H1 (cell line): ENCODE results near the gene RAP1B. TPM values are rescaled to one million over a fixed set of nuclear protein-coding genes. Genes with fewer than 3 reads are reported as not detected.

Experiments used
- CTCF ChIA-PET: fragments of 300-600 bp; sonication (Branson Sonifier 250); formaldehyde crosslinking; loops from one replicate; lab custom pipeline; 2021; ENCODE audit not compliant: partially characterized antibody; lab: Charles Lee
- POLR2A ChIA-PET: fragments of 300-600 bp; sonication (Branson Sonifier 250); formaldehyde crosslinking; loops from one replicate; lab custom pipeline; 2021; ENCODE audit warnings: inconsistent platforms; ENCODE audit not compliant: partially characterized antibody; lab: Charles Lee
- DNase-seq, 2 experiments: peaks; one replicate each; pipeline versions ENCODE4 v3.0.0 to v3.0.0-alpha.2; 2010 to 2022; ENCODE audit warnings: low spot score in 2 of 2, low read depth in 1 of 2, mixed read lengths in 1 of 2
- FAIRE-seq: peaks from 2 replicates; lab custom pipeline; 2011; peaks lifted over from hg19 to GRCh38; lab: Jason Lieb, UNC
- H2AFZ ChIP-seq: 2 replicates; pipeline ENCODE4 v1.8.1; 2012; ENCODE audit warnings: low read length, inconsistent platforms
- H2AK5ac ChIP-seq: 2 replicates; pipeline ENCODE4 v1.6.1; 2013; ENCODE audit warnings: low read depth, low read length
- H2BK120ac ChIP-seq: replicated peaks from 2 replicates; pipeline ENCODE3; 2013; ENCODE audit warnings: low read depth, low read length, inconsistent platforms
- H2BK12ac ChIP-seq: 2 replicates; pipeline ENCODE4 v1.6.1; 2013; ENCODE audit warnings: low read depth, low read length
- H2BK15ac ChIP-seq: 2 replicates; pipeline ENCODE4 v1.6.1; 2013; ENCODE audit warnings: low read length
- H2BK20ac ChIP-seq: 2 replicates; pipeline ENCODE4 v1.6.1; 2013; ENCODE audit warnings: low read length
- H2BK5ac ChIP-seq: 2 replicates; pipeline ENCODE4 v1.6.1; 2013; ENCODE audit warnings: low read depth, low read length
- H3K14ac ChIP-seq: 2 replicates; pipeline ENCODE4 v1.6.1; 2013; ENCODE audit warnings: inconsistent platforms; ENCODE audit not compliant: insufficient read length
- H3K18ac ChIP-seq: 2 replicates; pipeline ENCODE4 v1.6.1; 2013; ENCODE audit warnings: low read length; ENCODE audit errors: extremely low read depth
- H3K23ac ChIP-seq: 2 replicates; pipeline ENCODE4 v1.6.1; 2013; ENCODE audit warnings: inconsistent platforms; ENCODE audit not compliant: insufficient read length
- H3K23me2 ChIP-seq: 2 replicates; pipeline ENCODE4 v1.6.1; 2013; ENCODE audit warnings: low read depth, low read length
- H3K27ac ChIP-seq: 2 replicates; pipeline ENCODE4 v1.6.1; 2011; ENCODE audit warnings: low read depth, low read length, inconsistent platforms
- H3K27me3 ChIP-seq, 4 experiments: replicated peaks in 1 of 4; 1 replicate in 1 of 4; 2 replicates in 3 of 4; pipeline versions ENCODE4 v1.6.1 to v1.8.1; 2011 to 2013; ENCODE audit warnings: low read length in 3 of 4, mild to moderate bottlenecking in 3 of 4, inconsistent platforms in 2 of 4, mixed read lengths in 2 of 4, moderate library complexity in 1 of 4; ENCODE audit not compliant: control insufficient read depth in 3 of 4, insufficient read depth in 3 of 4; ENCODE audit errors: extremely low read depth in 1 of 4
- H3K36me3 ChIP-seq, 4 experiments: 2 replicates each; pipeline versions ENCODE4 v1.6.1 to v1.8.1; 2011 to 2013; ENCODE audit warnings: mild to moderate bottlenecking in 4 of 4, low read length in 3 of 4, moderate library complexity in 2 of 4, control low read depth in 1 of 4, inconsistent platforms in 1 of 4; ENCODE audit not compliant: insufficient read depth in 4 of 4, control insufficient read depth in 2 of 4
- H3K4ac ChIP-seq: replicated peaks from 2 replicates; pipeline ENCODE3; 2013; ENCODE audit warnings: low read length, low read depth, mixed read lengths, inconsistent platforms; ENCODE audit not compliant: insufficient read length
- H3K4me1 ChIP-seq, 4 experiments: replicated peaks in 1 of 4; 1 replicate in 1 of 4; 2 replicates in 3 of 4; pipeline versions ENCODE4 v1.6.1 to v1.8.1; 2011 to 2013; ENCODE audit warnings: low read length in 3 of 4, inconsistent platforms in 2 of 4, mixed read lengths in 1 of 4; ENCODE audit not compliant: insufficient read depth in 4 of 4, control insufficient read depth in 3 of 4
- H3K4me2 ChIP-seq, 2 experiments: 2 replicates each; pipeline versions ENCODE4 v1.6.1 to v1.8.1; 2011 to 2013; ENCODE audit warnings: low read depth in 2 of 2, low read length in 2 of 2, control low read depth in 1 of 2, inconsistent platforms in 1 of 2, mild to moderate bottlenecking in 1 of 2; ENCODE audit not compliant: insufficient read depth in 1 of 2
- H3K4me3 ChIP-seq, 4 experiments: fragments of 200-600, 300-600 bp in 1 of 4; sonication (generic), shearing (Covaris generic), sonication (Bioruptor Twin) in 1 of 4; 2 replicates each; pipeline versions ENCODE4 v1.5.1 to v1.8.1; 2011 to 2016; ENCODE audit warnings: low read length in 4 of 4, low read depth in 3 of 4, control low read depth in 2 of 4, inconsistent platforms in 2 of 4, mild to moderate bottlenecking in 2 of 4, mixed read lengths in 1 of 4, moderate library complexity in 1 of 4; ENCODE audit not compliant: insufficient read depth in 2 of 4; ENCODE audit errors: extremely low read depth in 1 of 4
- H3K56ac ChIP-seq: replicated peaks from 2 replicates; pipeline ENCODE3; 2013; ENCODE audit warnings: low read depth, mild to moderate bottlenecking, mixed read lengths, low read length, inconsistent platforms; ENCODE audit not compliant: insufficient read length
- H3K79me1 ChIP-seq: 2 replicates; pipeline ENCODE4 v1.6.1; 2013; ENCODE audit warnings: low read depth, low read length, control low read depth
- H3K79me2 ChIP-seq, 2 experiments: 2 replicates each; pipeline versions ENCODE4 v1.6.1 to v1.8.1; 2012 to 2013; ENCODE audit warnings: low read length in 2 of 2, mild to moderate bottlenecking in 2 of 2, inconsistent platforms in 1 of 2; ENCODE audit not compliant: insufficient read depth in 2 of 2, control insufficient read depth in 1 of 2
- H3K9ac ChIP-seq, 4 experiments: replicated peaks in 1 of 4; 1 replicate in 1 of 4; 2 replicates in 3 of 4; pipeline versions ENCODE4 v1.6.1 to v1.8.1; 2011 to 2013; ENCODE audit warnings: low read depth in 3 of 4, low read length in 3 of 4, control low read depth in 2 of 4, mild to moderate bottlenecking in 2 of 4, moderate library complexity in 2 of 4, inconsistent platforms in 1 of 4; ENCODE audit errors: extremely low read depth in 1 of 4
- H3K9me3 ChIP-seq, 2 experiments: 2 replicates each; pipeline versions ENCODE4 v1.6.1 to v1.8.1; 2012 to 2013; ENCODE audit warnings: mild to moderate bottlenecking in 2 of 2, moderate library complexity in 2 of 2, control low read depth in 1 of 2, inconsistent platforms in 1 of 2, low read depth in 1 of 2, low read length in 1 of 2, mixed read lengths in 1 of 2; ENCODE audit not compliant: insufficient read depth in 2 of 2
- H4K20me1 ChIP-seq, 2 experiments: replicated peaks in 1 of 2; 2 replicates each; pipeline versions ENCODE3 to v1.8.1; 2011 to 2013; ENCODE audit warnings: inconsistent platforms in 2 of 2, low read length in 2 of 2, mild to moderate bottlenecking in 1 of 2; ENCODE audit not compliant: insufficient read depth in 2 of 2, control insufficient read depth in 1 of 2
- H4K5ac ChIP-seq: 2 replicates; pipeline ENCODE4 v1.6.1; 2013; ENCODE audit warnings: low read length, low read depth, mixed read lengths, inconsistent platforms; ENCODE audit not compliant: insufficient read length
- H4K8ac ChIP-seq: 2 replicates; pipeline ENCODE4 v1.8.0; 2013; ENCODE audit warnings: mild to moderate bottlenecking, moderate library complexity, low read length, inconsistent platforms; ENCODE audit not compliant: insufficient read depth; ENCODE audit errors: extremely low read depth
- H4K91ac ChIP-seq: replicated peaks from 2 replicates; pipeline ENCODE3; 2013; ENCODE audit warnings: low read length, mixed read lengths, inconsistent platforms; ENCODE audit not compliant: insufficient read length
- FOSL1 ChIP-seq: IDR thresholded peaks from 2 replicates; pipeline ENCODE4 v1.6.1; 2011; ENCODE audit warnings: mild to moderate bottlenecking, low read depth, low read length, moderate library complexity; ENCODE audit not compliant: insufficient read depth
- POLR2AphosphoS5 ChIP-seq: IDR thresholded peaks from 2 replicates; pipeline ENCODE4 v1.6.1; 2011; ENCODE audit warnings: low read depth, low read length
- SAP30 ChIP-seq: fragments of 300-600 bp; sonication (generic); IDR thresholded peaks from 2 replicates; pipeline ENCODE4 v1.7.1; 2012; ENCODE audit warnings: low read length, moderate library complexity, mild to moderate bottlenecking, inconsistent platforms; ENCODE audit not compliant: insufficient read depth, insufficient replicate concordance
- TEAD4 ChIP-seq: IDR thresholded peaks from 2 replicates; pipeline ENCODE4 v1.6.1; 2012; ENCODE audit warnings: low read depth, low read length, inconsistent platforms, mixed read lengths
- WGBS, 2 experiments: shearing (Covaris generic) in 1 of 2; methylation state at CpG; one replicate each; pipeline versions ENCODE4 v1.1.6 to v1.1.7; 2013 to 2015; ENCODE audit warnings: low lambda C conversion rate in 2 of 2, mixed read lengths in 2 of 2, inconsistent platforms in 1 of 2, low coverage in 1 of 2, missing lambda C conversion rate in 1 of 2; ENCODE audit not compliant: insufficient replicate concordance in 2 of 2, insufficient coverage in 1 of 2, insufficient read length in 1 of 2; ENCODE audit errors: extremely low coverage in 1 of 2, missing lambda C conversion rate in 1 of 2; 5-methylcytosine and 5-hydroxymethylcytosine counted together
- polyA plus RNA-seq, 7 experiments: library from polyadenylated mRNA; depleted of rRNA in 3 of 7; stranded (reverse) in 5 of 7; unstranded in 2 of 7; fragments of >200 nt in 5 of 7; fragments of 200-250 nt in 2 of 7; gene quantifications; 1 replicate in 5 of 7; 2 replicates in 1 of 7; 4 replicates in 1 of 7; pipeline versions ENCODE4 v1.2.1 to v1.2.3, GENCODE V29; 2011 to 2013; ENCODE audit warnings: missing spikeins in 2 of 7, mixed read lengths in 2 of 7
- total RNA-seq: library from RNA; stranded (reverse); fragmentation: NEBNext Ultra II Directional; extraction: Animal tissue kit (Norgen Biotek cat#: 25700); gene quantifications from 2 replicates; pipeline ENCODE4 v1.2.1, GENCODE V29; 2021
- TF ChIP-seq, protein P1 (sequence below), 3 experiments: IDR thresholded peaks; 1 replicate in 2 of 3; 2 replicates in 1 of 3; pipeline versions ENCODE4 v1.5.1 to v1.6.1; 2011; ENCODE audit warnings: low read length in 3 of 3, mild to moderate bottlenecking in 3 of 3, inconsistent platforms in 2 of 3, low read depth in 1 of 3, moderate library complexity in 1 of 3; ENCODE audit not compliant: insufficient read depth in 1 of 3; ENCODE audit errors: control extremely low read depth in 1 of 3

Gene RAP1B
- total and polyA plus RNA-seq, 2 of the 8 experiments (the other 6 are each of a cell fraction or from before 2014, with no cell fraction given), result 61.4 to 112 TPM

GRCh38 chr12:68614105-68614679 lies 3.5 kb downstream of the RAP1B start:
- Histone ChIP-seq H2BK20ac (no peak overlapping the region), H2BK12ac (no peak overlapping the region), H3K14ac (no peak overlapping the region), H3K9ac (no peak overlapping the region), H2BK120ac (no peak overlapping the region), H3K18ac (no peak overlapping the region), H3K79me2 (peaks cover 8 to 79% of the 10 kb centered on the region in 2 experiments), H3K36me3 (peaks cover 0 to 5% (median 0%) of the 10 kb centered on the region in 4 experiments; a peak in 2 of 8 replicates), H3K4me3 (no peak overlapping the region), H3K4me2 (no peak overlapping the region; a peak in 1 of 4 replicates), H3K4me1 (peaks cover 0 to 6% (median 4%) of the 10 kb centered on the region in 4 experiments; a peak in 4 of 7 replicates), H3K27ac (no peak overlapping the region), H2AFZ (no peak overlapping the region), H2BK15ac (no peak overlapping the region), H3K23me2 (peaks cover 4% of the 10 kb centered on the region; the same call in 1 of the 2 replicates), H3K4ac (no peak overlapping the region), H3K9me3 (no peaks in the 10 kb centered on the region), H3K23ac (no peak overlapping the region), H4K20me1 (peaks cover 12 to 19% of the 10 kb centered on the region in 2 experiments), H3K56ac (no peak overlapping the region), H4K91ac (no peak overlapping the region), H2AK5ac (no peak overlapping the region), H2BK5ac (no peak overlapping the region), H3K27me3 (no peaks in the 10 kb centered on the region), H4K5ac (no peak overlapping the region), H4K8ac (no peak overlapping the region), H3K79me1 (0 out of 2 replicates have a peak, but pooled peaks cover 2% of the 10 kb centered on the region)
- CTCF ChIA-PET, result interaction anchor here (1.0 kb wide), 1 partner anchor 280 kb away, joined by 3 read pairs; no protein-coding TSS in a partner anchor
- TF ChIP-seq, protein P1, sequence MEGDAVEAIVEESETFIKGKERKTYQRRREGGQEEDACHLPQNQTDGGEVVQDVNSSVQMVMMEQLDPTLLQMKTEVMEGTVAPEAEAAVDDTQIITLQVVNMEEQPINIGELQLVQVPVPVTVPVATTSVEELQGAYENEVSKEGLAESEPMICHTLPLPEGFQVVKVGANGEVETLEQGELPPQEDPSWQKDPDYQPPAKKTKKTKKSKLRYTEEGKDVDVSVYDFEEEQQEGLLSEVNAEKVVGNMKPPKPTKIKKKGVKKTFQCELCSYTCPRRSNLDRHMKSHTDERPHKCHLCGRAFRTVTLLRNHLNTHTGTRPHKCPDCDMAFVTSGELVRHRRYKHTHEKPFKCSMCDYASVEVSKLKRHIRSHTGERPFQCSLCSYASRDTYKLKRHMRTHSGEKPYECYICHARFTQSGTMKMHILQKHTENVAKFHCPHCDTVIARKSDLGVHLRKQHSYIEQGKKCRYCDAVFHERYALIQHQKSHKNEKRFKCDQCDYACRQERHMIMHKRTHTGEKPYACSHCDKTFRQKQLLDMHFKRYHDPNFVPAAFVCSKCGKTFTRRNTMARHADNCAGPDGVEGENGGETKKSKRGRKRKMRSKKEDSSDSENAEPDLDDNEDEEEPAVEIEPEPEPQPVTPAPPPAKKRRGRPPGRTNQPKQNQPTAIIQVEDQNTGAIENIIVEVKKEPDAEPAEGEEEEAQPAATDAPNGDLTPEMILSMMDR (IDR thresholded peaks at IDR 0.05; ENCODE audit: control extremely low read depth in 1 of 3, insufficient read depth in 1 of 3, low read depth in 1 of 3, low read length in 3 of 3), result no peak
- TF ChIP-seq FOSL1, result no peak
- no peak for TF ChIP-seq POLR2AphosphoS5
- no peak for TF ChIP-seq TEAD4
- no peak for TF ChIP-seq SAP30
- POLR2A ChIA-PET, result no interaction called here
- no peak for DNase-seq
- no peak for FAIRE-seq
- 85% methylated on average over 5 of the region's 5 CpGs; no CpG with 5 or more reads in 1 of the 2 experiments for WGBS, 2 experiments
